T-helper 2 cell treated with Interferon-gamma antibody and Interleukin-4, amounts not matched to agents 5 μg/mL and 100 μg/mL, for 36 hours (primary cell): Measurements from ENCODE around the gene HMGB4.

ENCODE experiments used
- DNase-seq: peaks from one replicate; pipeline ENCODE4 v3.0.0; 2021; ENCODE audit warnings: low spot score
- H3K27ac Mint-ChIP-seq: one replicate; pipeline ENCODE4 v1.8.0; 2021; ENCODE audit warnings: mild to moderate bottlenecking, mixed read lengths
- H3K27me3 Mint-ChIP-seq: one replicate; pipeline ENCODE4 v1.8.0; 2021; ENCODE audit warnings: low read depth, mixed read lengths
- H3K36me3 Mint-ChIP-seq: one replicate; pipeline ENCODE4 v1.8.0; 2021; ENCODE audit warnings: low read depth, mixed read lengths
- H3K4me1 Mint-ChIP-seq: one replicate; pipeline ENCODE4 v1.8.0; 2021; ENCODE audit warnings: low read depth, mixed read lengths
- H3K4me3 Mint-ChIP-seq: one replicate; pipeline ENCODE4 v1.8.0; 2022; ENCODE audit warnings: mild to moderate bottlenecking, moderate library complexity, mixed read lengths
- H3K9me3 Mint-ChIP-seq: one replicate; pipeline ENCODE4 v1.8.0; 2021; ENCODE audit warnings: mixed read lengths

The HMGB4 gene

GRCh38 chr1:33895976-33896375 is 32.1 kb downstream of the HMGB4 start:
- Mint-ChIP-seq H3K36me3 (no peaks in the 10 kb centered on the region), H3K9me3 (no peaks in the 10 kb centered on the region), H3K4me3 (no peak overlapping the region), H3K27ac (no peak overlapping the region), H3K4me1 (no peaks in the 10 kb centered on the region), H3K27me3 (no peaks in the 10 kb centered on the region)
- no peak for DNase-seq

DNA sequence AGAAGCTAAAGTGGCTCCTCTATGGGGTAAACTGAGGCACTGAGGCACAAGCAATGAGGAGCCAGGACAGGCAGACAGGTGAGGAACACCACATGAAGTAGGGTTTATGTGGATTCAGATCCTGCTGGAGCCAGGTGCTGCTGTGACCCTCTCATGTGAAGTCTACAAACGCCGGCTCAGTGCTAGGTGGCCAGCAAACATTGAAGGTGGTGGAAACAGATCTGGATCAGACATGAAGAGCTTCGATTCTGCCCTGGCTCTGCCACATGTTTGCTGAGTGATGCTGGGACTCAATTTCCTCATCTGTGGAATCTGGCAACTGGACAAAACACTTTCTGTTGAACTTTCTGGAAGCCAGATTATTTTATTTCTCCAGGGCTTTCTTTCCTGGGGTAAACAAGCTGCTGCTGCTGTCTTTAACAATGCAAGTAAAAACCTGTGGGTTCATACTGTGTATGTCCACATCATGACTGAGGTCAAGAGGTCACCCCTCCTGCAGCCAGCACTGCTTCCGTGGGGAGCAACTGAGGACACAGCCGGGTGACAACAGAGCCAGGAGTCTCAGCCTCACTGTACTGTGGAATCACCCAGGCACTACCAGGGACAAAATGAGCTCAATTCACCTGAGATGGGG is 33.3 kb downstream of the HMGB4 start:
- Mint-ChIP-seq H3K9me3 (no peaks in the 10 kb centered on the region), H3K4me1 (no peaks in the 10 kb centered on the region), H3K4me3 (no peak overlapping the region), H3K27ac (no peak overlapping the region), H3K36me3 (no peaks in the 10 kb centered on the region), H3K27me3 (no peaks in the 10 kb centered on the region)
- no peak for DNase-seq

GRCh38 chr1:33898406-33898805 is 34.5 kb downstream of the HMGB4 start:
- Mint-ChIP-seq H3K9me3 (no peaks in the 10 kb centered on the region), H3K36me3 (no peaks in the 10 kb centered on the region), H3K4me1 (no peaks in the 10 kb centered on the region), H3K27ac (no peak overlapping the region), H3K4me3 (no peak overlapping the region), H3K27me3 (no peaks in the 10 kb centered on the region)
- DNase-seq, result no peak

GRCh38 chr1:33898881-33899280 is 35.0 kb downstream of the HMGB4 start:
- no peak overlapping the region for H3K27ac Mint-ChIP-seq
- no peaks in the 10 kb centered on the region for H3K36me3 Mint-ChIP-seq
- H3K9me3 Mint-ChIP-seq, result no peaks in the 10 kb centered on the region
- DNase-seq, result no peak
- no peaks in the 10 kb centered on the region for H3K4me1 Mint-ChIP-seq
- no peak overlapping the region for H3K4me3 Mint-ChIP-seq
- no peaks in the 10 kb centered on the region for H3K27me3 Mint-ChIP-seq

GRCh38 chr1:33899746-33900145 is 35.9 kb downstream of the HMGB4 start:
- Mint-ChIP-seq H3K4me3 (no peak overlapping the region), H3K4me1 (no peaks in the 10 kb centered on the region), H3K36me3 (no peaks in the 10 kb centered on the region), H3K27ac (no peak overlapping the region), H3K27me3 (no peaks in the 10 kb centered on the region), H3K9me3 (no peaks in the 10 kb centered on the region)
- no peak for DNase-seq

DNA sequence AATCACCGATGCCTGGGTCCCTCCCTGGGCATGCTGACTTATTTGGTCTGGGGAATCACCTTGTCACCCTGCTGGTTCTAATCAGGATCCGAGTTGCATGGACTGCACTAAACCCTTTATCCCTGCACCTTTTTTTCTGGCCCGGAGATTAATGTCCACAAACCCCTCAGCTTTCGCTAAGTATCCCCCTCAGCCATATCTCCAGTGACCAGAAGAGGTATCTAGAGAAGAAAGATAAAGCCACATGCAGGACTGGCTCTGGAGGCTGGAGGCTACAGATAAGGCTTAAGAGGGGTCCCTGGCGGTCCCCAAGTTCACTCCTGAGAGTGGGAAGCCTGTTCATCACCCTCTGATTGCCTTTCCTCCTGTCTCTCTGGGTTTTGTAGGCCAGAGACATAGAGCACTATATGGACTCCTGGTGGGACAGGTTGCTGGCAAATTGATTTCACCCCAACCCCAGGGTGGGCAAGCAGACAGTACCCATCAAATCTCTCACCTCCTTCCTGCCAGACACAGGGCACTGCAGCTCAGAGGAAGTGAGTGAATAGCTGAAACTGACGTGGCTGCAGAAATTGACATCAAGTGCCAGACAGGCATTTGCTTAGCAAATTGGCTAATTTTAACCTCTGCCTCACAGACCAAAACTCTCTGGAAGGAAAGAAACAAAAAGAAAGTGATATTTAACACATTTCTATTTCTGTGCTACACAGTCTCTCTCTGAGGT is 38.8 kb downstream of the HMGB4 start:
- DNase-seq, result no peak
- Mint-ChIP-seq H3K4me3 (no peak overlapping the region), H3K36me3 (no peaks in the 10 kb centered on the region), H3K27ac (no peak overlapping the region), H3K9me3 (no peaks in the 10 kb centered on the region), H3K27me3 (no peaks in the 10 kb centered on the region), H3K4me1 (no peaks in the 10 kb centered on the region)

GRCh38 chr1:33903210-33903589 is 39.3 kb downstream of the HMGB4 start:
- H3K27ac Mint-ChIP-seq, result no peak overlapping the region
- H3K27me3 Mint-ChIP-seq, result no peaks in the 10 kb centered on the region
- no peaks in the 10 kb centered on the region for H3K36me3 Mint-ChIP-seq
- no peaks in the 10 kb centered on the region for H3K9me3 Mint-ChIP-seq
- H3K4me1 Mint-ChIP-seq, result no peaks in the 10 kb centered on the region
- no peak overlapping the region for H3K4me3 Mint-ChIP-seq
- no peak for DNase-seq

DNA sequence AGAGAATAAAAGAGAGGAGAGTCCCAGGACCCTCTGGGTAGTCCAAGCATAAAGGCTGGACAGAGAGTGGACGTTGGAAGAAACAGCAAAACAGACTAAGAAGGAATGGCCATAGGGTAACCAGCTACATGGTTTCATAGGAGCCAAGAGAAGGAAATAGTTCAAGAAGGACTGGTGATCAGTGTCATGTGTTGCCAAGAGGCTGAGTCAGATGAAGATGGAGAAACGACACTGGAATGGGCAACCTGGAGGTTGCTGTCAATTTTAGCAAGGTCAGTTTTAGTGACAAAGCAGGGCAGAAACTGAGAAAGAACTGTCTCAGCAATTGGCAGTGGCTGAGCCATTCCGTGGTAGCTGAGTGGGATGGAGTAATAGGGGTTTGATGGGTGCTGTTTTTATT is 41.4 kb downstream of the HMGB4 start:
- Mint-ChIP-seq H3K36me3 (no peaks in the 10 kb centered on the region), H3K4me3 (no peak overlapping the region), H3K9me3 (no peaks in the 10 kb centered on the region), H3K27ac (no peak overlapping the region), H3K4me1 (no peaks in the 10 kb centered on the region), H3K27me3 (no peaks in the 10 kb centered on the region)
- no peak for DNase-seq

GRCh38 chr1:33906156-33906555 is 42.3 kb downstream of the HMGB4 start:
- no peaks in the 10 kb centered on the region for H3K27me3 Mint-ChIP-seq
- DNase-seq, result no peak
- H3K27ac Mint-ChIP-seq, result no peak overlapping the region
- H3K4me1 Mint-ChIP-seq, result no peaks in the 10 kb centered on the region
- H3K36me3 Mint-ChIP-seq, result no peaks in the 10 kb centered on the region
- H3K9me3 Mint-ChIP-seq, result no peaks in the 10 kb centered on the region
- H3K4me3 Mint-ChIP-seq, result no peak overlapping the region

- no peaks in the 10 kb centered on the region for H3K36me3 Mint-ChIP-seq
- H3K9me3 Mint-ChIP-seq, result no peaks in the 10 kb centered on the region
- H3K27me3 Mint-ChIP-seq, result no peaks in the 10 kb centered on the region
- no peak overlapping the region for H3K4me3 Mint-ChIP-seq
- H3K4me1 Mint-ChIP-seq, result no peaks in the 10 kb centered on the region
- no peak for DNase-seq
- no peak overlapping the region for H3K27ac Mint-ChIP-seq
Measured at GRCh38 chr1:33908324-33908956, 44.6 kb downstream of the HMGB4 start.
